GM18873 (cell line): ENCODE data around the gene C6.
"Not testable (repeated sequence)": the region's sequence is repeated elsewhere in the genome, so short reads cannot be mapped to it uniquely, and the experiment has no call there.

Experiments used
- ATAC-seq: cut with Tn5 transposase; IDR thresholded peaks from one replicate; pipeline ENCODE4 v1.9.1; 2021; ENCODE audit warnings: mild to moderate bottlenecking, moderate library complexity, moderate number of reproducible peaks; ENCODE audit not compliant: unreplicated experiment, low FRiP score

The C6 gene

GRCh38 chr5:41201082-41201772 is 12.1 kb downstream of the C6 start:
- ATAC-seq = no peak

GRCh38 chr5:41200506-41200905 is 12.8 kb downstream of the C6 start:
- ATAC-seq = no peak

GRCh38 chr5:41199660-41200059 is 13.7 kb downstream of the C6 start:
- ATAC-seq = no peak

GRCh38 chr5:41196197-41196596 is 17.1 kb downstream of the C6 start:
- no peak for ATAC-seq

GRCh38 chr5:41195228-41195627 is 18.1 kb downstream of the C6 start:
- no peak for ATAC-seq

- ATAC-seq = no peak
Measured at GRCh38 chr5:41194339-41194738, 19.0 kb downstream of the C6 start.

GRCh38 chr5:41193456-41194205 is 19.7 kb downstream of the C6 start:
- no peak for ATAC-seq

GRCh38 chr5:41191249-41191648 is 22.1 kb downstream of the C6 start:
- no peak for ATAC-seq

- no peak for ATAC-seq
Measured at GRCh38 chr5:41186143-41186542, 27.2 kb downstream of the C6 start.

GRCh38 chr5:41183331-41183730 is 30.0 kb downstream of the C6 start:
- ATAC-seq = not testable (repeated sequence)

GRCh38 chr5:41182666-41183065 is 30.7 kb downstream of the C6 start:
- ATAC-seq = no peak

- no peak for ATAC-seq
Measured at GRCh38 chr5:41181691-41182564, 31.4 kb downstream of the C6 start.

- ATAC-seq = no peak
Measured at GRCh38 chr5:41176952-41177351, 36.4 kb downstream of the C6 start.

- ATAC-seq = no peak
Measured at GRCh38 chr5:41172012-41172411, 41.3 kb downstream of the C6 start.

GRCh38 chr5:41161271-41161670 is 52.1 kb downstream of the C6 start:
- ATAC-seq = no peak

- ATAC-seq = no peak
Measured at GRCh38 chr5:41157272-41157894, 55.9 kb downstream of the C6 start.

- no peak for ATAC-seq
Measured at GRCh38 chr5:41156739-41157138, 56.6 kb downstream of the C6 start.

- no peak for ATAC-seq
Measured at GRCh38 chr5:41154491-41154890, 58.8 kb downstream of the C6 start.

- no peak for ATAC-seq
Measured at GRCh38 chr5:41151564-41151963, 61.8 kb downstream of the C6 start.

GRCh38 chr5:41148448-41148847 is 64.9 kb downstream of the C6 start:
- ATAC-seq = no peak

GRCh38 chr5:41145306-41145705 is 68.0 kb downstream of the C6 start:
- ATAC-seq = no peak
